A549 (cell line): Measurements from ENCODE around the gene KCTD12. TPM values are rescaled to one million over a fixed set of nuclear protein-coding genes. Genes with fewer than 3 reads are reported as not detected.

ENCODE experiments used
- ATAC-seq, 2 experiments: fragments of 200-7000 bp in 1 of 2; fragments of >200 bp in 1 of 2; cut with Nextera tagmentation in 1 of 2; cut with Tn5 transposase in 1 of 2; 3 replicates each; pipeline versions ENCODE4 v1.8.0 to v1.9.1; 2018 to 2020; ENCODE audit warnings: mild to moderate bottlenecking in 1 of 2, moderate library complexity in 1 of 2
- CTCF ChIA-PET: fragments of 300-600 bp; sonication (Branson Sonifier 250); formaldehyde crosslinking; extraction: SDS; loops from one replicate; lab custom pipeline; 2021; ENCODE audit warnings: antibody characterized with exemption, inconsistent platforms; lab: Yijun Ruan, JAX
- POLR2A ChIA-PET: fragments of 350-600 bp; formaldehyde crosslinking; extraction: SDS; loops from one replicate; lab custom pipeline; 2021; ENCODE audit warnings: antibody characterized with exemption, inconsistent platforms; lab: Yijun Ruan, JAX
- DNase-seq, 2 experiments: peaks; one replicate each; pipeline versions ENCODE4 v3.0.0 to v3.0.0-alpha.2; 2011 to 2016; ENCODE audit warnings: low read depth in 1 of 2, low spot score in 1 of 2
- FAIRE-seq: peaks from 2 replicates; lab custom pipeline; 2011; peaks lifted over from hg19 to GRCh38; lab: Jason Lieb, UNC
- H3K27ac ChIP-seq, 2 experiments: fragments of >200 bp; sonication (Bioruptor Twin); formaldehyde crosslinking; 3 replicates each; pipeline ENCODE4 v1.5.1; 2016 to 2017
- H3K4me1 ChIP-seq: fragments of >200 bp; sonication (Bioruptor Twin); formaldehyde crosslinking; 3 replicates; pipeline ENCODE4 v1.6.1; 2016
- H3K4me2 ChIP-seq: fragments of >200 bp; sonication (Bioruptor Twin); formaldehyde crosslinking; 3 replicates; pipeline ENCODE4 v1.6.1; 2016
- H3K4me3 ChIP-seq: fragments of >200 bp; sonication (Bioruptor Twin); formaldehyde crosslinking; 3 replicates; pipeline ENCODE4 v1.5.1; 2016
- H3K9me3 ChIP-seq: fragments of >200 bp; sonication (Bioruptor Twin); formaldehyde crosslinking; 3 replicates; pipeline ENCODE4 v1.6.1; 2016
- BHLHE40 ChIP-seq: IDR thresholded peaks from 2 replicates; pipeline ENCODE4 v1.6.1; 2012; ENCODE audit warnings: low read depth, low read length, inconsistent platforms
- CBX2 ChIP-seq: fragments of 200-600 bp; sonication (generic); IDR thresholded peaks from 2 replicates; pipeline ENCODE4 v1.6.1; 2016; ENCODE audit warnings: low read depth, mild to moderate bottlenecking, borderline replicate concordance
- CBX8 ChIP-seq: fragments of 200-600 bp; sonication (generic); IDR thresholded peaks from 2 replicates; pipeline ENCODE4 v1.6.1; 2016
- CEBPB ChIP-seq, 2 experiments: fragments of >200 bp in 1 of 2; sonication (Bioruptor Twin) in 1 of 2; formaldehyde crosslinking in 1 of 2; IDR thresholded peaks; 2 replicates each; pipeline ENCODE4 v1.6.1; 2012 to 2016
- CHD2 ChIP-seq: fragments of 150-350 bp; IDR thresholded peaks from 2 replicates; pipeline ENCODE4 v1.6.1; 2014; ENCODE audit warnings: low read length; ENCODE audit not compliant: partially characterized antibody
- CHD4 ChIP-seq: fragments of 200-600 bp; sonication (generic); IDR thresholded peaks from 2 replicates; pipeline ENCODE4 v1.6.1; 2016; ENCODE audit warnings: antibody characterized with exemption, mild to moderate bottlenecking, borderline replicate concordance
- ELK1 ChIP-seq: fragments of 150-350 bp; IDR thresholded peaks from 2 replicates; pipeline ENCODE4 v1.6.1; 2014; ENCODE audit warnings: low read depth, mild to moderate bottlenecking, low read length
- EP300 ChIP-seq, 2 experiments: fragments of >200 bp; sonication (Bioruptor Twin); formaldehyde crosslinking; IDR thresholded peaks; 2 replicates in 1 of 2; 3 replicates in 1 of 2; pipeline ENCODE4 v1.6.1; 2016 to 2017
- ESRRA ChIP-seq: fragments of 150-350 bp; IDR thresholded peaks from 2 replicates; pipeline ENCODE4 v1.6.1; 2014; ENCODE audit warnings: mild to moderate bottlenecking, low read length, borderline replicate concordance
- FOSB ChIP-seq: fragments of 250-450 bp; sonication (Bioruptor Pico); IDR thresholded peaks from 2 replicates; pipeline ENCODE4 v1.5.0; 2020; ENCODE audit warnings: mild to moderate bottlenecking, moderate library complexity
- FOSL2 ChIP-seq, 2 experiments: fragments of 450-650 bp in 1 of 2; fragments of >200 bp in 1 of 2; sonication (Bioruptor Twin) in 1 of 2; formaldehyde crosslinking; IDR thresholded peaks; 2 replicates each; pipeline versions ENCODE4 v1.5.0 to v1.6.1; 2016 to 2020; ENCODE audit warnings: mild to moderate bottlenecking in 1 of 2, moderate library complexity in 1 of 2
- GATA3 ChIP-seq: IDR thresholded peaks from 2 replicates; pipeline ENCODE4 v1.6.1; 2012; ENCODE audit warnings: borderline replicate concordance
- HMGXB4 ChIP-seq: fragments of 250-450 bp; sonication (Bioruptor Pico); IDR thresholded peaks from 2 replicates; pipeline ENCODE4 v1.5.0; 2021; ENCODE audit warnings: mild to moderate bottlenecking, moderate library complexity, borderline replicate concordance
- JUN ChIP-seq, 2 experiments: fragments of >200 bp; sonication (Bioruptor Twin); formaldehyde crosslinking; IDR thresholded peaks; 2 replicates in 1 of 2; 3 replicates in 1 of 2; pipeline ENCODE4 v1.6.1; 2016 to 2017
- KDM5A ChIP-seq: fragments of 200-600 bp; sonication (generic); IDR thresholded peaks from 2 replicates; pipeline ENCODE4 v1.6.1; 2016; ENCODE audit warnings: antibody characterized with exemption, mild to moderate bottlenecking
- MAFK ChIP-seq: fragments of 450-650 bp; IDR thresholded peaks from 2 replicates; pipeline ENCODE4 v1.6.1; 2014; ENCODE audit not compliant: partially characterized antibody
- MAX ChIP-seq: IDR thresholded peaks from 2 replicates; pipeline ENCODE4 v1.6.1; 2012
- NFE2L2 ChIP-seq: fragments of 150-350 bp; conservative IDR thresholded peaks from 2 replicates; pipeline ENCODE4 v1.6.1; 2014; ENCODE audit warnings: low read length
- NPAS2 ChIP-seq: fragments of 250-450 bp; sonication (Bioruptor Pico); IDR thresholded peaks from 2 replicates; pipeline ENCODE4 v1.8.0; 2022; ENCODE audit warnings: mild to moderate bottlenecking, moderate library complexity, borderline replicate concordance
- NR3C1 ChIP-seq: fragments of >200 bp; sonication (Bioruptor Twin); formaldehyde crosslinking; IDR thresholded peaks from 3 replicates; pipeline ENCODE4 v1.6.1; 2017
- PBX3 ChIP-seq: IDR thresholded peaks from 2 replicates; pipeline ENCODE4 v1.6.1; 2012
- POLR2AphosphoS2 ChIP-seq: conservative IDR thresholded peaks from 2 replicates; pipeline ENCODE4 v1.6.1; 2012; ENCODE audit warnings: low read length, improper control_type of control experiment, inconsistent platforms
- RAD21 ChIP-seq, 2 experiments: fragments of >200 bp in 1 of 2; sonication (Bioruptor Twin) in 1 of 2; formaldehyde crosslinking in 1 of 2; IDR thresholded peaks in 1 of 2; conservative IDR thresholded peaks in 1 of 2; 2 replicates in 1 of 2; 3 replicates in 1 of 2; pipeline ENCODE4 v1.6.1; 2012 to 2018; ENCODE audit warnings: inconsistent platforms in 1 of 2
- RARB ChIP-seq: fragments of 250-450 bp; sonication (Bioruptor Pico); IDR thresholded peaks from 2 replicates; pipeline ENCODE4 v1.8.0; 2021; ENCODE audit warnings: mild to moderate bottlenecking, moderate library complexity
- RFX5 ChIP-seq: fragments of 450-650 bp; IDR thresholded peaks from 2 replicates; pipeline ENCODE4 v1.7.1; 2014; ENCODE audit warnings: antibody characterized with exemption, mild to moderate bottlenecking, moderate library complexity
- RNF2 ChIP-seq: fragments of 200-600 bp; sonication (generic); IDR thresholded peaks from 2 replicates; pipeline ENCODE4 v1.6.1; 2016; ENCODE audit warnings: low read depth, mild to moderate bottlenecking, antibody characterized with exemption, moderate library complexity, borderline replicate concordance
- TFCP2L1 ChIP-seq: fragments of 250-450 bp; sonication (Bioruptor Pico); IDR thresholded peaks from 2 replicates; pipeline ENCODE4 v1.5.0; 2021; ENCODE audit warnings: mild to moderate bottlenecking
- TP53 ChIP-seq: fragments of 250-450 bp; sonication (Bioruptor Pico); IDR thresholded peaks from 2 replicates; pipeline ENCODE4 v1.5.0; 2021; ENCODE audit warnings: mild to moderate bottlenecking, moderate library complexity
- USF2 ChIP-seq: fragments of 450-650 bp; IDR thresholded peaks from 2 replicates; pipeline ENCODE4 v1.6.1; 2014; ENCODE audit warnings: antibody characterized with exemption
- ZC3H11A ChIP-seq: fragments of 450-650 bp; IDR thresholded peaks from 2 replicates; pipeline ENCODE4 v1.6.1; 2014; ENCODE audit warnings: antibody characterized with exemption, mild to moderate bottlenecking
- ZNF302 ChIP-seq: fragments of 250-450 bp; sonication (Bioruptor Pico); IDR thresholded peaks from 2 replicates; pipeline ENCODE4 v1.9.0; 2021; ENCODE audit warnings: inconsistent platforms, mild to moderate bottlenecking, moderate library complexity
- ZSCAN20 ChIP-seq: fragments of 250-450 bp; sonication (Bioruptor Pico); IDR thresholded peaks from 2 replicates; pipeline ENCODE4 v1.8.0; 2022; ENCODE audit warnings: mild to moderate bottlenecking, moderate library complexity
- WGBS: methylation state at CpG from one replicate; pipeline ENCODE4 v1.1.6; 2017; ENCODE audit errors: missing lambda C conversion rate; 5-methylcytosine and 5-hydroxymethylcytosine counted together
- polyA plus RNA-seq, 4 experiments: library from polyadenylated mRNA; depleted of rRNA in 3 of 4; stranded (reverse); fragments of >200 nt; fragmentation: RNase III in 1 of 4; extraction: RNeasy Plus Mini Kit Qiagen cat#74134 plus additional on column Dnase treatment in 1 of 4; gene quantifications; 2 replicates in 3 of 4; 3 replicates in 1 of 4; pipeline ENCODE4 v1.2.3, GENCODE V29; 2011 to 2017

The KCTD12 gene
- polyA plus RNA-seq, 2 of the 4 experiments (the other 2 are of a cell fraction): 0.71 to 0.90 TPM

- H3K4me1 ChIP-seq: no peaks in the 10 kb centered on the region
- ChIA-PET CTCF (interaction anchor here (0.6 kb wide), 1 partner anchor 775 kb away, joined by 3 read pairs; no protein-coding TSS in a partner anchor), POLR2A (no interaction called here)
- H3K4me2 ChIP-seq: no peak overlapping the region
- no peaks in the 10 kb centered on the region; the same call in 2 of the 3 replicates for H3K9me3 ChIP-seq
- no peak for FAIRE-seq
- ATAC-seq: no peak
- H3K27ac ChIP-seq: no peak overlapping the region
- H3K4me3 ChIP-seq: no peak overlapping the region
- DNase-seq: no peak
- TF ChIP-seq NR3C1 (no peak), EP300 (IDR thresholded peaks at IDR 0.05) (no peak), CHD4 (no peak), BHLHE40 (no peak), HMGXB4 (CRISPR knock-in tag) (no peak), RARB (CRISPR knock-in tag) (no peak), JUN (IDR thresholded peaks at IDR 0.05) (no peak), GATA3 (no peak), CBX8 (no peak), USF2 (no peak), CHD2 (no peak), PBX3 (no peak), ZNF302 (CRISPR knock-in tag) (no peak)
- 51% methylated on average over 4 of the region's 4 CpGs for WGBS
Measured at GRCh38 chr13:76932076-76932475, 45.9 kb upstream of the KCTD12 start.

- FAIRE-seq (no peak), DNase-seq (no peak), ATAC-seq (no peak)
- WGBS: 25% methylated on average over 2 of the region's 2 CpGs
- Histone ChIP-seq H3K4me3 (no peak overlapping the region), H3K9me3 (no peaks in the 10 kb centered on the region; the same call in 2 of the 3 replicates), H3K4me2 (no peak overlapping the region), H3K4me1 (no peaks in the 10 kb centered on the region), H3K27ac (no peak overlapping the region)
- TF ChIP-seq NPAS2: no peak
- no peak for TF ChIP-seq FOSB (CRISPR knock-in tag)
- no peak for TF ChIP-seq RARB (CRISPR knock-in tag)
- no peak for TF ChIP-seq ZSCAN20 (CRISPR knock-in tag)
- TF ChIP-seq KDM5A: no peak
- no peak for TF ChIP-seq MAX
- no peak for TF ChIP-seq NR3C1
- no peak for TF ChIP-seq CBX2
- TF ChIP-seq CBX8: no peak
- CTCF ChIA-PET: no interaction called here
- POLR2A ChIA-PET: no interaction called here
Measured at GRCh38 chr13:76929851-76930374, 43.7 kb upstream of the KCTD12 start.

GRCh38 chr13:76929320-76929719 is 43.1 kb upstream of the KCTD12 start:
- FAIRE-seq: no peak
- no peak overlapping the region for H3K4me3 ChIP-seq
- no peaks in the 10 kb centered on the region for H3K4me1 ChIP-seq
- 20% methylated on average over 8 of the region's 8 CpGs for WGBS
- no peak overlapping the region for H3K4me2 ChIP-seq
- H3K27ac ChIP-seq: no peak overlapping the region
- DNase-seq: no peak
- H3K9me3 ChIP-seq: no peaks in the 10 kb centered on the region; the same call in 2 of the 3 replicates
- CTCF ChIA-PET: no interaction called here
- POLR2A ChIA-PET: no interaction called here
- no peak for ATAC-seq
- no peak for TF ChIP-seq TP53 (CRISPR knock-in tag)
- TF ChIP-seq EP300 (IDR thresholded peaks at IDR 0.05): no peak
- no peak for TF ChIP-seq RFX5
- no peak for TF ChIP-seq CEBPB (IDR thresholded peaks at IDR 0.05)
- TF ChIP-seq TFCP2L1 (CRISPR knock-in tag): no peak
- no peak for TF ChIP-seq ZC3H11A
- TF ChIP-seq CBX8: no peak
- TF ChIP-seq ZSCAN20 (CRISPR knock-in tag): no peak
- no peak for TF ChIP-seq RAD21 (conservative IDR thresholded peaks at IDR 0.05 in 1 of 2, IDR thresholded peaks at IDR 0.05 in 1 of 2)
- TF ChIP-seq CHD2: no peak
- no peak for TF ChIP-seq FOSL2 (IDR thresholded peaks at IDR 0.05)
- no peak for TF ChIP-seq FOSL2 (CRISPR knock-in tag; IDR thresholded peaks at IDR 0.05)
- no peak for TF ChIP-seq RNF2
- no peak for TF ChIP-seq MAFK
- TF ChIP-seq POLR2AphosphoS2: no peak
- no peak for TF ChIP-seq KDM5A
- no peak for TF ChIP-seq NFE2L2
- TF ChIP-seq ESRRA: no peak
- no peak for TF ChIP-seq ELK1
